SIG-M5 treated with dmso at 0.1 percent for 504 hours (cell line): ENCODE data around the gene PCSK4.

Experiments used
- DNase-seq: peaks from one replicate; lab custom pipeline; 2025; ENCODE audit not compliant: unreplicated experiment; lab: John Stamatoyannopoulos, UW

PCSK4 gene

DNA sequence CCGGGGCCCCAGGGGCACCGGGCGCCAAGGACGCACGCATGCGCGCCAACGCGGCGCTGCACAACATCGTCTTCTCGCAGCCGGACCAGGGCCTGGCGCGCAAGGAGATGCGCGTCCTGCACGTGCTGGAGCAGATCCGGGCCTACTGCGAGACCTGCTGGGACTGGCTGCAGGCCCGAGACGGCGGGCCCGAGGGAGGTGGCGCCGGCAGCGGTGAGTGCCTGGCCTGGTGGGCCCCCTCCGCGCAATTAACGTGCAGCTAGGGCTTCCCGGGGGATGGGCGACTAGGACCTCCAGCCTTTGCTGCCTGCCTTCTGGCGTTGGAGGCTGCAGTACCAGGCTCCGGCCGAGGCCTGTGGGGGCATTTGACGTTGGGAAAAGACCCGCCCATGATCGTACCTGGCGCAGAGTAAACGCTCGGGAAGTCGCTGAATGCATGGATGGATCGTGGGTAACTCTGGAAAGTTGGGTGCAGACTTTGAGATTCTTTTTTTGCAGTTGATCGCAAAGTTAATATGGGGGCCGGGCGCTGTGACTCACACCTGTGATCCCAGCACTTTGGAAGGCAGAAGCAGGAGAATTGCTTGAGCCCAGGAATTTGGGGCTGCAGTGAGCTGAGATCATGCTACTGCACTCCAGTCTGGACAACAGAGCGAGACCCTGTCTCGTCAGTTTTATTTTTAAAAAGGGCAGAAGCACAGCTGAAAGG, 33.0 kb downstream of the PCSK4 start:
- no peak for DNase-seq

- no peak for DNase-seq
Measured at GRCh38 chr19:1456121-1456900, 33.8 kb downstream of the PCSK4 start.

DNA sequence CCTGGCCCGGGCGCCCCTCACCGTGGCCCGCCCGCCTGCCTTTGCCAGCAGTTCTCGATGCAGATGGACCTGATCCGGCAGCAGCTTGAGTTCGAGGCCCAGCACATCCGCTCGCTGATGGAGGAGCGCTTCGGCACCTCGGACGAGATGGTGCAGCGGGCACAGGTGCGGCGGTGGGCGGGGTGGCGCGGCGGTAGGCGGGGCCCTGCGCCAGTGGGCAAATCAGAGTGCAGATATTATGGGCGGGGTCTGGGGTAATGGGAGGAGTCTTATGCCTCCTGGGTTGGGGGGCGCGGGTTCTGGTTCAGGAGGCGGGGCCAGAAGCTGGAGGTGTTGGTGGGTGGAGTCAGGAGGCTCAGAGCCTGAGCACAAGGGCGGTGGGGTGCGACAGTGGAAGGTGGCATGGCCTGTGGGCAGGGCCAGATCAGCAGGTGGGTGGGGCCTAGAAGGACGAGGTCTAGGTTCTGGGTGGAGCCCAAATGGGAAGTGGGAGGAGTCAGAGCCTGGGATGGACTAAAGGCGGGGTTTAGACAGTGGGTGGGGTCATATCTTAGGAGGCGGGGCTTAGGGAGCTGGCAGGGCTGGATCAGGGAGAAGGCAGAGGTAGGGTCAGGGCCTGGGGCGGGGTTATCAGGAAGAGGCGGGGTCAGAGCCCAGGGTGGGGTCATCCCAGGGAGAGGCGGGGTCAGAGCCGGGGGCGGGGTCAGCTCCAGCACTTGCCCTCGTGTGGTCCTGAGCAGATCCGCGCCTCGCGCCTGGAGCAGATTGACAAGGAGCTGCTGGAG, 34.6 kb downstream of the PCSK4 start:
- peak; percentile 43 for DNase-seq

GRCh38 chr19:1455002-1455335, 35.2 kb downstream of the PCSK4 start:
- DNase-seq = no peak

DNA sequence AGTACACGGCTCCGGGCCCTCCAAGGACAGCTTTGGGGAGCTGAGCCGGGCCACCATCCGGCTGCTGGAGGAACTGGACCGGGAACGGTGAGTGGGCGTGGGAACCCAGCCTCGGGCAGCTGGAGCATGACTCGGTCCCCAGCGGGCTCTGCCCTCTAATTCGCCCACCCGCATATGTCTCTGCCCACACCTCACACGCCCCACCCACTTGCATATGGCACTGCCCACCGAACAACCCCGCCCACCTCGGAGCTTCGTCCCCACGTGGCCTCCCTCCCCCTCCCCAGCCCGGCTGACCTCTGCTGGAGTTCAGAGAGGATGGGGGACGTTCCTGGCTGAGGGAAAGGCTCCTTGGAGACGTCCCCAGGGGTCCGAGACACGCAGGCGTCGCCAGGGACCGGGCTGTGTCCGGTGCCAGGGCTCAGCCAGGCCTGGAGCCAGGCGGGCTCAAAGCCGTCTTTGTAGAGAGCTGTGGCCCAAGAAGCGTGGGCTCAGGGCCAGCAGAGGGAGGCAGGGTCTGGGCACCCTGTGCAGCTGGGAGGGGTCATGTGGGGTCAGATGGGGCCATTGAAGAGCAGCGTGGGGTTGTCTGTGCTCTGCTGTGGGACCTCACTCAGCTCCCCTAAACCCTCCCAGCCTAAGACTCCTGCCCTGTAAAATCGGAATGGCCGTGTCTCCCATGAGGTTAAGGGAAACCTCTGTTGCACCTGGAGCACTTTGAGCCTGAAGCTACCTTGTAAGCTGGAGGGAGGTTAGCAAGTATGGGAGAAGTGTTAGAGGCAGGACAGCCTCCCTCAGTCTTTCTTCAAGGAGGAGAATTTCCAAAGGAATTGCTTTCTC, 36.4 kb downstream of the PCSK4 start:
- no peak for DNase-seq

- DNase-seq = no peak
Measured at GRCh38 chr19:1452802-1453524, 37.2 kb downstream of the PCSK4 start.

- no peak for DNase-seq
Measured at GRCh38 chr19:1451916-1452801, 38.0 kb downstream of the PCSK4 start.

- no peak for DNase-seq
Measured at GRCh38 chr19:1450735-1451731, 39.1 kb downstream of the PCSK4 start.

GRCh38 chr19:1449467-1450442, 40.4 kb downstream of the PCSK4 start, which contains the start of gene APC2:
TSS of gene APC2 (plus strand) at chr19:1450121. CDS start at chr19:1453002, 2,881 bp downstream.
- DNase-seq = no peak

GRCh38 chr19:1447944-1448343, 42.2 kb downstream of the PCSK4 start:
- DNase-seq = no peak

GRCh38 chr19:1447504-1447903, 42.6 kb downstream of the PCSK4 start:
- DNase-seq = no peak

GRCh38 chr19:1446713-1447481, 43.3 kb downstream of the PCSK4 start:
- no peak for DNase-seq

- no peak for DNase-seq
Measured at GRCh38 chr19:1445932-1446712, 44.0 kb downstream of the PCSK4 start.

GRCh38 chr19:1445185-1445931, 44.8 kb downstream of the PCSK4 start:
- peak; percentile 45 for DNase-seq
